ENCODE results near the gene TNP2.

The TNP2 gene

DNA sequence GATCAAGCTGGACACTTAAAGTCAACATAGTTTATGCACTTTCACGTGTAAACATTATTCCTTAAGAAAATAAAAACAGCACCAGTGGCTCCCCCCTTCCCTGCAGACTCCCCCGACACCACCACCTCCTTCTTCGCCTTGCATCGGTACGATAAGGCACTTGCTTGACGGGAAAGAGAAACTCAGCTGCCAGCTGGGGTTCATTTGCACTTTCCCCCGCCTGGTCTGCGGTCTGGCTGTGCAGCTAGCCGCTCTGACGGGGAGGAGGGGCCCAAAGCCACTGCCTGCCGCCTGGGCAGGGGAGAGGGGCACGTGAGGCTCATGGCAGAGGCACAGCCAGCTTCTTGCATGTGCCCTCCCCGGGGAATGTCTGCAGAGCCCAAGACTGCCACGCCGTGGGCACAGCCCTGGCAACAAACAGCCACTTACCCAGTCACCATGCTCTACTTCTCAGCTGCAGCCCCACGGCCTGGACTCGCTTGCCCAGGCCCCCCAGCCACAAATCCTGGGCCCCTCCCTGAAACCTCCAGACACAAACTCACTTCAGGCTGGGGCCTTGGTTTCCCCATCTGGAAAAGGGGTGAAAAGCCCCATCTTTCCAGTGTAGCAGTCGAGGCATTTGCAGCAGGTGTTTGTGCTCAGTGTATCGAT, 28.5 kb upstream of the TNP2 start:
- H3K4me1 ChIP-seq (ENCODE audit: control insufficient read depth, low read length): peaks cover 96% of the 10 kb centered on the region
- peak overlapping the region; percentile 62 for H3K4me3 ChIP-seq (ENCODE audit: low read length)
- H3F3A ChIP-seq (ENCODE audit: control insufficient read depth, insufficient read depth): peaks cover 52% of the 10 kb centered on the region
- no peaks in the 10 kb centered on the region for H3K79me2 ChIP-seq (ENCODE audit: control insufficient read depth, low read length)
- H3K36me3 ChIP-seq (ENCODE audit: control insufficient read depth, low read length): peaks cover 5% of the 10 kb centered on the region; the same call in 1 of the 2 replicates
- peak overlapping the region; percentile 89 for H3K4me2 ChIP-seq (ENCODE audit: low read length)
- TF ChIP-seq EZH2phosphoT487 (IDR thresholded peaks at IDR 0.05; ENCODE audit: borderline replicate concordance, low read length): no peak
- TF ChIP-seq, protein P1, sequence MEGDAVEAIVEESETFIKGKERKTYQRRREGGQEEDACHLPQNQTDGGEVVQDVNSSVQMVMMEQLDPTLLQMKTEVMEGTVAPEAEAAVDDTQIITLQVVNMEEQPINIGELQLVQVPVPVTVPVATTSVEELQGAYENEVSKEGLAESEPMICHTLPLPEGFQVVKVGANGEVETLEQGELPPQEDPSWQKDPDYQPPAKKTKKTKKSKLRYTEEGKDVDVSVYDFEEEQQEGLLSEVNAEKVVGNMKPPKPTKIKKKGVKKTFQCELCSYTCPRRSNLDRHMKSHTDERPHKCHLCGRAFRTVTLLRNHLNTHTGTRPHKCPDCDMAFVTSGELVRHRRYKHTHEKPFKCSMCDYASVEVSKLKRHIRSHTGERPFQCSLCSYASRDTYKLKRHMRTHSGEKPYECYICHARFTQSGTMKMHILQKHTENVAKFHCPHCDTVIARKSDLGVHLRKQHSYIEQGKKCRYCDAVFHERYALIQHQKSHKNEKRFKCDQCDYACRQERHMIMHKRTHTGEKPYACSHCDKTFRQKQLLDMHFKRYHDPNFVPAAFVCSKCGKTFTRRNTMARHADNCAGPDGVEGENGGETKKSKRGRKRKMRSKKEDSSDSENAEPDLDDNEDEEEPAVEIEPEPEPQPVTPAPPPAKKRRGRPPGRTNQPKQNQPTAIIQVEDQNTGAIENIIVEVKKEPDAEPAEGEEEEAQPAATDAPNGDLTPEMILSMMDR (IDR thresholded peaks at IDR 0.05; ENCODE audit: low read depth, low read length, poor library complexity, severe bottlenecking): peak; percentile 52
- no peaks in the 10 kb centered on the region for H3K9me3 ChIP-seq (ENCODE audit: control insufficient read depth, insufficient read depth, low read length)
- peak overlapping the region; percentile 95 for H3K27ac ChIP-seq (ENCODE audit: low read depth, low read length)
- H4K20me1 ChIP-seq (ENCODE audit: control insufficient read depth, insufficient read depth, low read depth, low read length): no peaks in the 10 kb centered on the region
- no peaks in the 10 kb centered on the region for H3K9me2 ChIP-seq (replicated peaks; ENCODE audit: control insufficient read depth, low read length)
- no peaks in the 10 kb centered on the region for H3K27me3 ChIP-seq (ENCODE audit: control insufficient read depth, low read length)

DNA sequence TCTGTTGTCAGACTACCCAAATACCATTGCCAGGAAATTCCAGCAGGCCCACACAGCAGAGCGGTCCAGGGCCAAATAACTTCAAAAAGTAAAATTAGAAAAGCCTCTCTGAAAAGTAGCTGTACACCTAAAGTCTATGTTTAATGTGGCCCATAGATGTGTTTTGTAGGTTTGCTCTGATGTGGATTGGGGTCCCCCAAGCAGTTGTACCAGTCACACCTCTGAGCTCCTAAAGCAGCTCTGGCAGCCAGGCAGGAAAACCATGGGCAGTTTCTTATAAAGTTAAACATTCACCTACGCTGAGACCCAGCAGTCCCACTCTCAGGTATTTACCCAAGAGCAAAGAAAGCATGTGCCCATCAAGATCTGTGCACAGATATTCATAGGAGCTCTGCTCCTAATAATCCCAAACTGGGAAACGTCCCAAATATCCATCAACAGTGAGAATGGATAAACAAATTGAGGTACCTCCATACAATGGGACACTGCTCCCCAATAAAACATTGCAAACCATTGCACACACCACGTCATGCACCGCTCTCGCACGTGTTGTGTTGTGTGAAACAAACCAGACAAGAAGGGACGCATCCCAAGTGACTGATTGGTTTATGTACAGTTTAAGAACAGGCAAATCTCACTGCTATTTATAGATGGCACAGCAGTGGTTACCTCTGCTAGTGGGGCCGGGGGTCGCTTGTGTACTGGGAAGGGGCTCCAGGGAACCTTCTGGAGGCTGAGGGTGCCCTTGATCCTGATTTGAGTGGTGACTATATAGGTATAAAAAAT, 27.8 kb upstream of the TNP2 start:
- Histone ChIP-seq H4K20me1 (ENCODE audit: control insufficient read depth, insufficient read depth, low read depth, low read length) (no peaks in the 10 kb centered on the region), H3K9me3 (ENCODE audit: control insufficient read depth, insufficient read depth, low read length) (no peaks in the 10 kb centered on the region), H3F3A (ENCODE audit: control insufficient read depth, insufficient read depth) (peaks cover 50% of the 10 kb centered on the region), H3K4me3 (ENCODE audit: low read length) (peak overlapping the region; percentile 62), H3K4me1 (ENCODE audit: control insufficient read depth, low read length) (peaks cover 93% of the 10 kb centered on the region), H3K9me2 (replicated peaks; ENCODE audit: control insufficient read depth, low read length) (no peaks in the 10 kb centered on the region), H3K27me3 (ENCODE audit: control insufficient read depth, low read length) (no peaks in the 10 kb centered on the region), H3K27ac (ENCODE audit: low read depth, low read length) (peak overlapping the region; percentile 95), H3K79me2 (ENCODE audit: control insufficient read depth, low read length) (no peaks in the 10 kb centered on the region), H3K36me3 (ENCODE audit: control insufficient read depth, low read length) (peaks cover 5% of the 10 kb centered on the region; the same call in 1 of the 2 replicates), H3K4me2 (ENCODE audit: low read length) (peak overlapping the region; percentile 89)
- no peak for TF ChIP-seq EZH2phosphoT487 (IDR thresholded peaks at IDR 0.05; ENCODE audit: borderline replicate concordance, low read length)
- TF ChIP-seq, protein P1 (IDR thresholded peaks at IDR 0.05; ENCODE audit: low read depth, low read length, poor library complexity, severe bottlenecking): no peak

DNA sequence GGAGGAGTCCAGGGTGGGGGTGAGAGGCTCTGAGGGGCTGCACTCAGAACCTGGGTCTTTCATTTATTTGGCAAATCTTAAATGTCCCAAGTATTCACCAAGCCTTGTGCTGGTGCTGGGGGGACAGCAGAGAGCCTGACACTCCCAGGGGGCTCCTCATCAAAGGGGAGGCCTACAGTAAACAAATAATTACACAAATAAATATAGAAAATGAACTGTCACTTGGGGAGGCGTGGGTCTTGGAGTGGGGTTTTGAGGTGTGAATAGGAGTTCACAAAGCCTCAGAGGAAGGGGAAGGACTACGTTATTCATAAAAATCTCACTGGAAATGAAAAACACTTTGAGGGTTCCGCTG, 27.2 kb upstream of the TNP2 start:
- Histone ChIP-seq H3K27ac (ENCODE audit: low read depth, low read length) (peak overlapping the region; percentile 95), H3K9me3 (ENCODE audit: control insufficient read depth, insufficient read depth, low read length) (no peaks in the 10 kb centered on the region), H3K4me2 (ENCODE audit: low read length) (peak overlapping the region; percentile 89), H4K20me1 (ENCODE audit: control insufficient read depth, insufficient read depth, low read depth, low read length) (no peaks in the 10 kb centered on the region), H3K4me1 (ENCODE audit: control insufficient read depth, low read length) (peaks cover 94% of the 10 kb centered on the region), H3K4me3 (ENCODE audit: low read length) (peak overlapping the region; percentile 62), H3K9me2 (replicated peaks; ENCODE audit: control insufficient read depth, low read length) (no peaks in the 10 kb centered on the region), H3K27me3 (ENCODE audit: control insufficient read depth, low read length) (no peaks in the 10 kb centered on the region), H3K79me2 (ENCODE audit: control insufficient read depth, low read length) (no peaks in the 10 kb centered on the region), H3F3A (ENCODE audit: control insufficient read depth, insufficient read depth) (peaks cover 46% of the 10 kb centered on the region), H3K36me3 (ENCODE audit: control insufficient read depth, low read length) (peaks cover 5% of the 10 kb centered on the region; the same call in 1 of the 2 replicates)
- TF ChIP-seq EZH2phosphoT487 (IDR thresholded peaks at IDR 0.05; ENCODE audit: borderline replicate concordance, low read length): no peak
- TF ChIP-seq, protein P1 (IDR thresholded peaks at IDR 0.05; ENCODE audit: low read depth, low read length, poor library complexity, severe bottlenecking): no peak
